ENCODE data around the gene SRP68. TPM values are rescaled to one million over a fixed set of nuclear protein-coding genes. Genes with fewer than 3 reads are reported as not detected.

Gene SRP68
- total and polyA plus RNA-seq, 3 donors from 2014 or later: 49.2 to 79.6 (median 53.4) TPM

- Histone ChIP-seq H3K9me3 (no peaks in the 10 kb centered on the region), H3K27me3 (no peaks in the 10 kb centered on the region), H3K36me3 (ENCODE audit: low read depth, missing control alignments) (no peaks in the 10 kb centered on the region), H3K27ac (no peak overlapping the region), H3K4me1 (peaks cover 5% of the 10 kb centered on the region), H3K4me3 (no peak overlapping the region)
- 93 to 94% methylated on average over 16 to 19 of the region's 19 CpGs for WGBS, 2 donors
- TF ChIP-seq POLR2A (IDR thresholded peaks at IDR 0.05) (no peak), CTCF (IDR thresholded peaks at IDR 0.05) (no peak)
- DNase-seq: no peak
- intact Hi-C loops (cut with DNase I; ENCODE audit: low total_unique reads): no loop called here
Measured at GRCh38 chr17:76097716-76098295, 25.5 kb upstream of the SRP68 start.

GRCh38 chr17:76095943-76096342, 23.6 kb upstream of the SRP68 start:
- no peaks in the 10 kb centered on the region for H3K4me1 ChIP-seq
- TF ChIP-seq POLR2A (IDR thresholded peaks at IDR 0.05) (no peak), CTCF (IDR thresholded peaks at IDR 0.05) (no peak)
- no peaks in the 10 kb centered on the region for H3K27me3 ChIP-seq
- no peaks in the 10 kb centered on the region for H3K36me3 ChIP-seq (ENCODE audit: low read depth, missing control alignments)
- 94 to 97% methylated on average over 13 of the region's 13 CpGs for WGBS, 2 donors
- no peak for DNase-seq
- intact Hi-C loops (cut with DNase I; ENCODE audit: low total_unique reads): no loop called here
- H3K4me3 ChIP-seq: no peak overlapping the region
- H3K27ac ChIP-seq: no peak overlapping the region
- no peaks in the 10 kb centered on the region for H3K9me3 ChIP-seq

GRCh38 chr17:76094046-76094445, 21.7 kb upstream of the SRP68 start:
- 93 to 94% methylated on average over 10 to 11 of the region's 11 CpGs for WGBS, 2 donors
- H3K9me3 ChIP-seq: no peaks in the 10 kb centered on the region
- H3K4me1 ChIP-seq: no peaks in the 10 kb centered on the region
- H3K27me3 ChIP-seq: no peaks in the 10 kb centered on the region
- H3K36me3 ChIP-seq (ENCODE audit: low read depth, missing control alignments): no peaks in the 10 kb centered on the region
- H3K27ac ChIP-seq: no peak overlapping the region
- DNase-seq: no peak
- TF ChIP-seq CTCF (IDR thresholded peaks at IDR 0.05) (no peak), POLR2A (IDR thresholded peaks at IDR 0.05) (no peak)
- intact Hi-C loops (cut with DNase I; ENCODE audit: low total_unique reads): no loop called here
- no peak overlapping the region for H3K4me3 ChIP-seq

GRCh38 chr17:76092526-76093413, 20.5 kb upstream of the SRP68 start:
- 92% methylated on average over 14 to 20 of the region's 20 CpGs for WGBS, 2 donors
- H3K27me3 ChIP-seq: no peaks in the 10 kb centered on the region
- no peaks in the 10 kb centered on the region for H3K36me3 ChIP-seq (ENCODE audit: low read depth, missing control alignments)
- H3K4me3 ChIP-seq: no peak overlapping the region
- no peak for TF ChIP-seq POLR2A (IDR thresholded peaks at IDR 0.05)
- no peak for TF ChIP-seq CTCF (IDR thresholded peaks at IDR 0.05)
- H3K9me3 ChIP-seq: no peaks in the 10 kb centered on the region
- intact Hi-C loops (cut with DNase I; ENCODE audit: low total_unique reads): no loop called here
- no peak for DNase-seq
- no peak overlapping the region for H3K27ac ChIP-seq
- H3K4me1 ChIP-seq: no peaks in the 10 kb centered on the region

Data from testis (tissue), 3 donors.